ENCODE measurements around the gene CTTNBP2.
A peak's percentile ranks its signal among the peaks of the same experiment; 100 is the strongest.
"Not testable (repeated sequence)": the region's sequence is repeated elsewhere in the genome, so short reads cannot be mapped to it uniquely, and the experiment has no call there.

Gene CTTNBP2

DNA sequence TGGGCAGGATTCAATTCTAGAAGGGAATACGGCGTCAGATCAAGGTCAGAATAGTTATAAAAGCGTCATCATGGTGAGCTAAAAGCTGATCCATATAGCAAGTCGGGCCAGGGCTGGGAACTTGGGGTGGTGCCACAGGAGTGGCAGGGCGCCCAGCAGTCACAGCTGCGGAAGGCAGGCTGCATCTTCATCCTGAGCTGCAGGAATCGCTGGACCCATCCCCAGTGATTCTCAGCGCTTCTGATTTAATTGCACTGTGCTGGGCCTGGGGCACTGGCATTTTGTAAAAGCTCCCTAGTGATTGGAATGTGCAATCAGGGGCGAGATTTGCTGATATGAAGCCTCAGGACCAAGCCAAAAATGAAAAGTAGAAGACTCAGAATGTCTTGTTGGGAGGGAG is 135.3 kb downstream of the CTTNBP2 start:
- no peak for DNase-seq (ENCODE audit: low spot score)

DNA sequence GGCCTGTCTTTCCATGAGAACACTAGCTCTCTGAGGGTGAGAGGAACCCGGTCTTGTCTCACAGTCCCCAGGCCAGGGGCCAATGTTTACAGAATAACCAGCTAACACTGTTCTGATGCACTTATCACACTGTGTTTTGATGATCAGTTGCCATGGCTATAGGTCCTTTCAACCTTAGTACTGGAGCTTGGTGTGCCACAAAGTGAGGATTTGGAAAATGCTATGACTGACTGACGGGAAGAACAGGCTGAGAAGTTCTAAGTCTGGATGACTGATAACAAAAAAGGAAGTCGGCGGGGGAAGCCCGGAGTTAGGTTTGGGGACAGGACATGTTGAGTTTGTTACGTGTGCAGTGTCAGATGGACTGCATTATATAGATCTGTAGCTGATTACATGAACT is 141.8 kb downstream of the CTTNBP2 start:
- no peak for DNase-seq (ENCODE audit: low spot score)

DNA sequence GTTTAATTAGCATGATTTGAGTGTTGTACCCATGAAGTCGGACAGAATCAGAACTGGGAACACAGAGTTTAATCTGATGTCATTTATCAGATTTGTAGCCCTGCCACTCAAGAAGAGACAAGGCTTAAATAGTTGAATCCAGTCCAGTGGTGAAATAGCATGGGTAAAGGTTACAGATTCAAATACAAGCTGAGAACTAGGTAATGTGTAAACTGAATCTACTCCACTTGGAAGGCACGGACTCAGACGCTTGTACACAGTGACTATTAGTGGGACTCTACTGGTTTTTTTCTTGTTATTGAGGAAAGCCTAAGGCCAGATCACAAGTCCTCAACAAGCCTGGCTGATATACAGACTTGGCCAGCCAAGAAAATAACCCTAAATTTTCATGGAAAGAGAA is 142.9 kb downstream of the CTTNBP2 start:
- DNase-seq (ENCODE audit: low spot score) = no peak

DNA sequence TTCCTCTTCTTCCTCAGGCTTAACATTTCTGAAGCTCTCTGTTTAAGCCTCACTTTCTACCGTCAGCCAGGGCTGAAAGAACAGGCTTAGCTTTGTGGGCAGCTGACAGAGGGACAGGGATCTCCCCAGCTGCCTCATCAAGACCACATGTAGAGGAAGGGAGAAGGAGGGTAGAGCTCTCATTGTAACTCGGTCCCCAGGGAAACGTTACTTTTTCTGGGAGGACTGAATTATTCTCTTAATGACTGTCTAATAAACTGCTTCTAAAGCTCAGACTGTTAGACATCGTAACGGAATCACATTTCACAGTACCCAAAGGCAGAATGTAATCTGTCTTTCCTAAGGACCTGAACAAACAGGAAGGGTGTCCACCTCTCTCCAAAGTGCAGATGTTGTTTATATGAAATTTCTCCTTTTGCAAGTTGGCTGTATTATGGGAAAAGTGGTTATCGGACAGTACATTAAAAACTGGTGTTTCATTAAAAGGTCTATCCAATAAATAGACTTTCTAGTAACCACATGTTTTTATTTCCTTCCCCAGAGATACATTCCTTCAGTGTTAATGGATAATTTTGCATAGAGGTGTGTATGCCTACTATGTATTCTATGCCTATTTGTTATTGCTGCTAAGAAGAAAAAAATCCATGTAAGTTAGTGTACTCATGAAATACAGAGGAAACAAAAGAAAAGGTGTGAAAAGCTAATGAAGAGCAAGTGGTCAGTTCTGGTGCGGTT is 144.2 kb downstream of the CTTNBP2 start:
- peak; percentile 89 for DNase-seq (ENCODE audit: low spot score)

DNA sequence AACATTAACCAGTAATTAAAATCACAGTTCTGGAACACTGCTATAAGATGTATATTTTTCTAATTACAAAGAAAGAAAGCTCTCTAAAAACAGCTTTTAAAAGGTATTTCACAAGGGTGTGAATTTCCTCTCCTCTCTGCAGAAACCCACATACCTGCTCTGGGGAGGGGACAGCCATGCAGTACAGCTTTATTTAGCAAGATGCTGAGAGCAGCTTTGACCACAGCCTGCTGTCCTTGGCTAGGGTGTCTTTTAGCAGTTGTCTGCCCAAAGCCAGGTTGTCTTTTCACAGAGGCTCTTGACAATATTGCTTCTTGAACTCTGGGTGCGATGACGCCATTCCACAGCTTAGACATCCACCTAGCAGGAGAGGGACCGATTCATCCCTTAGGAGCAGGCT is 148.3 kb downstream of the CTTNBP2 start:
- no peak for DNase-seq (ENCODE audit: low spot score)

DNA sequence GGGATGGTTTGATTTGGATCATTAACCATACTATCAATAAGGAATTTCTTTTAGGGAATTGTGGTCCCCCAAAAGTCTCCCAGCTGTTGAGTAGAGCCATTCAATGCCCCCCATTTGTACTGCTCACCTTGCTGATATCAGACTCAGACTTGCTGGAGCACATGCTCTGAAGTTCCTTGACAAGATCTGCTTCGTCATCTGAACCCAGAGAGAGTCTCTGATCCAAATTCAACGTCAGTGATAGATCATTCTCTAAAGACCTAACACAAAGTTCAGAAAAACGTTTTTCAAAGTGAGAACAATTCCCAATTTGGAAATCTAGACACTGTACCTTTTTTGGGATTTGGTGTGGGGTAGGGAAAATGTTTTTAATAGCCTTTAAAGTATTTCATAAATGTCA is 153.9 kb downstream of the CTTNBP2 start:
- no peak for DNase-seq (ENCODE audit: low spot score)

DNA sequence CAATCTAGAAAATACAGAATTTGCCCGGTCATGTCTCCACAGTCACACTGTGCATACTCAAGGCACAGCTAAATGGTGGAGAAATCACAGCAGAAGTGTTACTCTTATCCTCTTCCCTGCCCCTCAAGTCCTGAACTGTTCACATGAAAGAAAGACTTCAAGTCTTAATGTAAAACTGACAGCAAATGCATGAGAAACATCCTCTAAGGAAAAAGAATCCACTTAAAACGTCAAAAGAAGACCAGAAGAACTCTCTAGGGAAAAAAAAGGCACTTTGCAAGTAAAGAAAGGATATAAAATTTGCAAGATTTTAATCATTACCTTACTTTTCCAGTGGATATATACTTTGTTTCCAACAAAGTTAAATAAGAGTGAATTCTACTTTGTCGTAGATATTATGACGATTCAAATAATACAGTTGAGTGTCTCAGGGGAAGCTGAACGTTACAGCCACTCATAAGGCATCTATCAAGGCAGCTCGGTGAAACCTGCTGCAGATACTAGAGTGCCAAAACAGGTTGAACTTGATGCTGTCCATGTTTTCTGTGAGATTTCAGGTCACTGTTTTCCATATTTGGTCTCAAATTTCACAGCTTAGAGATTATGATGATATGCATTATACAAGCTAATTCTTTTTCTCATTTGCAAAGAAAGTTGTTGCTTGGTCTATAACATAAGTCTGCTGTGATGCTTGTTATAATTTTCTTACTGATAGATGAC is 155.0 kb downstream of the CTTNBP2 start:
- no peak for DNase-seq (ENCODE audit: low spot score)

DNA sequence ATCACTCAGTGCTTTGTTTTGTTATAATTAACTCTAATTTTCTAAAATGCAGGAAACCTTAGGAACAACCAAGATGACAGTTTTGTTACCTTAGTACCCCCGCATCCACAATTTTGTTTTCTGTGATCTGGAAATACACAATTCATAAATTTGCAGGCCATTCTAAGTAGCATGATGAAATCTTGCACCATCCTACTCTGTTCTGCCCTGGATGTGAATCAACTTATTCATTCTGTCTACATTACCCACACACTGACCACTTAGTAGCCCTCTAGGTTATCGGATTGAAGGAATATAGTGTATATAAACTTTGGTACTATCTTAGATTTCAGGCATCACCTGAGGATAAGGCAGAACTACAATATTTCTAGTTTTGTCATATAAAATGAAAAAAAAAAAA is 155.9 kb downstream of the CTTNBP2 start:
- no peak for DNase-seq (ENCODE audit: low spot score)

DNA sequence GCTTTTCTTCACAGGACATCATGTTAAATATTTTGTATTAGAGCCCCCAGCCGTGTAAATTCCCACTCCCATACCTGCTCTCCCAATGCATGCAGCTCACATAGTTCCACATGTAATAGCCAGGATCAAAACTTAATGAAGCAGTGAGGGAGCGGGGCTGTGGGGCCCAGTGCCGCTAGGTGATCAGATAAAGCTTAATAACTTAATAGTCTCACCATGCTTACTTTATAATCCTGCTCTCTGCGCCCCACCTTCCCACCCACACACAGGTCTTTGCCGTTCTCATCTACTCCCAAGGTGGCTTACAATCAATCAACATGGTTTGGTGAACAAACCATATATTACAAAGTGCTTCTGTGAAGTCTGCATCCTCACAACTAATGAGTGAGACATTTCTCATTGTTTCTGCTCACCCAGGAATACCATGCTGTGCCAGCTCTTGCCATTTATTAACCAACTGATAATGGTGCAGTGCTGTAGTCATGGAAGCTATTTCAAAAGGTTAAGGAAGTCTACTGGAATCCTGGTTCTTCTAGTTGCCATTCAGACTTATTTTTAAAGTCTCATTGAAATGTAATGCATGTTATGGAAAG is 156.4 kb downstream of the CTTNBP2 start:
- no peak for DNase-seq (ENCODE audit: low spot score)

DNA sequence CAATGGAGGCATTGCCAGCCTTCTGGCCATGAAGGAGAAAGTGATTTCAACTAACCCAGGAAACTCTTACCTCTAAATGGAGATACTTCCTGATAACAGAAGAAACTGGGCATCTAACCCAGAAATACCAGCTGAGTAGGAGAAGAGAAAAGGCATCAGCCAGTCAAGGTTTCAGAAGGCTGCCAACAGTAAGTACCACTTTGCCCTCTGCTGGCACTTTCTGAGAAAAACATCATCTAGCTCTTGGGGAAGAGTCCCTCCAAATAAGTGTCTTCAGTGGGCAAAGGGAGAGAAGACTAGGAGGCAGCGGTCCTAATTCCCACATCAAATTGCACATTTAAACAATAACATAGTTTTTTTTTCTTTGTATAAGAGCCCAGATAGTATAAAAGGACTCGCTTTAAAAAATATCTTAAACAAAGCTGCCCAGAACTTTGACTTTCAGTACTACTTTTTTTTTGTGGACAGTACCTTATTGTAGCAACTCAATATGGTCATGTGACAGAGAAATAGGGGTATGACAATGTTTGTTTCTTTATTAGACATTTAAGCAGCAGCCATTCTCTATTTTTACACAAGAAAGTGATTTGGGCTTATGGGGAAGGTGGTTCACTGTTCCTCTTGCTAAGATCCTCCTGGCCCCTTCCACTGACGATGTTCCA is 157.3 kb downstream of the CTTNBP2 start:
- peak; percentile 80 for DNase-seq (ENCODE audit: low spot score)

DNA sequence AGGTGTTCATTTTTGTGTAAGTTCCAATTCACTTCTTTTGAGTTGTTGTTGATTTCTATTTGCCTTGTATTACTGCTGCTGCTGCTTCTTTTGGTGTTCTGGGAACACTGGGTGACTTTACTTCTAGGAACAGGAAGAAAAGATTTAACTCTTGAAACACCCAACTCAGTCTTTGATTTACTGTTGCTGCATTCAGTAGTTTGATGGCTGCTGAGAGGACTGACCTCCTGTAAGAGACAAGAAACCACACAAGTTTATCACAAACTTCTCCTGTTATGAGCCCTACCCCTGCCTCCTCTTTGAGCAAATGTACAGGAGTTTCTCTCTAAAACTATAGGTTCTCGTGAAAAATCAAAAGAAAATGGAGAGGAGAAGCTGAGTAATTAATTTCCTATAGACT is 161.7 kb downstream of the CTTNBP2 start:
- DNase-seq (ENCODE audit: low spot score) = no peak

DNA sequence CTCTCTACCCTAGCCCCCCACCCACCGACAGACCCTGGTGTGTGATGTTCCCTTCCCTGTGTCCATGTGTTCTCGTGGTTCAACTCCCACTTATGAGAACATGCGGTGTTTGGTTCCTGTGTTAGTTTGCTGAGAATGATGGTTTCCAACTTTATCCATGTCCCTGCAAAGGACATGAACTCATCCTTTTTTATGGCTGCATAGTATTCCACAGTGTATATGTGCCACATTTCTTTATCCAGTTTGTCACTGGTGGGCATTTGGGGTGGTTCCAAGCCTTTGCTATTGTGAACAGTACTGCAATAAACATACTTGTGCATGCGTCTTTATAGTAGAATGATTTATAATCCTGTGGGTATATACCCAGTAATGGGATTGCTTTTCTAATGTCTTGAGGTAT is 165.1 kb downstream of the CTTNBP2 start:
- DNase-seq (ENCODE audit: low spot score) = not testable (repeated sequence)

DNA sequence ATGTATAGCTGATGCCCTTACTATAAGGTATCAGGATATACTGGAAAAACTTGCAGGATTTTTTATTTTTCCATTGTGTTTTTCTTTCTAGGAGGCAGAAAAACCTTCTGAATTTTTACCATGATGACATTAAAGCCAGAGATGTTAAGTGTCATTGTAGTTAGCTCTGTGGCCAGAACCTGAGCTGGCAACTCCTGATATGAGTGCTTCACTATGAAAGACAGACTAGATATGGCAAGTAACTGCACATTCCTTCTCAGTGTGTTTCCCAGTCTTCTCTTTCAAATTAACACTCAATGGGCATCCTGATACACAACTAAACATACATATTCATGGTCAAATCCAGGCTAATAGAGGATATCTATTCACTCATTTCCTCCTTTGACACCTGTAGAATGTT is 166.2 kb downstream of the CTTNBP2 start:
- DNase-seq (ENCODE audit: low spot score) = no peak

DNA sequence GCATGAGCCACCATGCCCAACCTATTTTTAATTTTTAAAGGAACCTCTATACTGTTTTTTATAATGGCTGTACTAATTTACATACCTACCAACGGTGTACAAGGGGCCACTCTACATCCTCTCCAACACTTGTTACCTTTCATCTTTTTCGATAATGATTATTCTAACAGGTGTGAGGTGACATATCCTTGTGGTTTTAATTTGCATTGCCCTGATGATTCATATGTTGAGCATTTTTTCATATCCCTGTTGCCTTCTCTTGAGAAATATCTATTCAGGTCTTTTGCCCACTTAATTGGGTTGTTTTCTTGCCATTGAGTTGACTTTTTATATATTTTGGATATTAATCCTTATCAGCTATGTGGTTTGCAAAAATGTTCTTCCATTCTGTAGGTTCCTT is 167.0 kb downstream of the CTTNBP2 start:
- no peak for DNase-seq (ENCODE audit: low spot score)

DNA sequence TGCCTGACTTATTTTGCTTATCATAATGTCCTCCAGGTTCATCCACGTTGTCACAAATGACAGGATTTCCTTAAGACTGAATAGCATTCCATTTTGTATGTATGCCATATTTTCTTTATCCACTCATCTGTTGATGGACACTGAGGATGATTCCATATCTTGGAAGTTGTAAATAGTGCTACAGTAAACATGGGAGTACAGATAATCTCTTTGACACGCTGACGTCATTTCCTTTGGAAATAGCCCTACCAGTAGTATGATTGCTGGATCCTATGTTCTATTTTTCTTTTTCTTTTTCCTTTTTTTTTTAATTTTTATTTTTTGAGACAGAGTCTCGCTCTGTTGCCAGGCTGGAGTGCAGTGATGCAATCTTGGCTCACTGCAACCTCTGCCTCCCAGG is 167.6 kb downstream of the CTTNBP2 start:
- DNase-seq (ENCODE audit: low spot score) = no peak

DNA sequence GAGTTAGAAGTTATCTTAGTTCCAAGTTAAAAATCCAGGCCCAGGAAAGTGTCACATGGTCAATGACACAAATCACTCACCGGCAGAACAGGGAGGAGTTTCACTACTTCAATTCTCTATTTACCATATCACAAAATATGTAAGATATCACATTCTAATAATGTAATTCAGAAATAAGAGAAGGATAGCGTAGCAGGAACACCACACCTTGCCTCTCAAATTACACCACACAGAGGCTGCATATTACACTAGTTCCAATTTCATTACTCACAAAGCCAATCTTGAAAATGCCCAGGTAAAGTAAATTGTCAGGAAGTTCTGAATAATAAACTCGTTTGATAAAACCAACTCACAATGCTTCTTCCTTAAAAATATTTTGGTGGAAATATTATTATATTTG is 169.2 kb downstream of the CTTNBP2 start:
- no peak for DNase-seq (ENCODE audit: low spot score)

DNA sequence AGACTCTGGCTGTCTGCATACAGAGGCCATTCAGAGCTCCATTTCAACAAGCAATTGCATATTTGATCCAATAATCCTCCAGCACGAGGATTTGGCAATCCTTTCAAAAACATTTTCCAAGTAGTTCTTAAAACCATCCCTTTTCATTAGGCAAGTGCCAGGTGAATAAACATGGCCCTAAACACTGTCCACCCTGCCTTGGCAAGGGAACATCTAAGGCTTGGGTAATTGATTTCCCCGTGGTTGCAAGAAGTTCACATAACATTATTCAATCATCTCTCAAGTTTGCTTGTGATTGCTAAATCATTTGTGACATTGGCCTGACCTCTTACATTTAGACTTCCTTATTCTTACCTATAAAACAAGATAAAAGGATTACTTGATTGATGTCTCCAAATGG is 175.2 kb downstream of the CTTNBP2 start:
- no peak for DNase-seq (ENCODE audit: low spot score)

DNA sequence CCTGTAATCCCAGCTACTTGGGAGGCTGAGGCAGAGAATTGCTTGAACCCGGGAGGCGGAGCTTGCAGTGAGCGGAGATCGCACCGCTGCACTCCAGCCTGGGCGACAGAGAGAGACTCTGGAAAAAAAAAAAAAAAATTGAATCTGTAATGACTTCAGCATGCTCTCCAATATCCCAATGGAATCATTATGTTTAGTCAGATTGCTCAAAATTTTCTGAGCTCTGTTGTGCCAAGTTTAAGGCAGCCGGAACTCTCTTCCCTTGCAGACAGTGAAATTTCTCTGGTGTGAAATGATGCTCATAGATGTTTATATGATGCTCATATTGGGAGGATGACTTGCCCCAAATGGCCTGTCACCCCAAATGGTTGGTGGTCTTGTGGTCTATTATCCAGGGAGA is 180.9 kb downstream of the CTTNBP2 start:
- no peak for DNase-seq (ENCODE audit: low spot score)

DNA sequence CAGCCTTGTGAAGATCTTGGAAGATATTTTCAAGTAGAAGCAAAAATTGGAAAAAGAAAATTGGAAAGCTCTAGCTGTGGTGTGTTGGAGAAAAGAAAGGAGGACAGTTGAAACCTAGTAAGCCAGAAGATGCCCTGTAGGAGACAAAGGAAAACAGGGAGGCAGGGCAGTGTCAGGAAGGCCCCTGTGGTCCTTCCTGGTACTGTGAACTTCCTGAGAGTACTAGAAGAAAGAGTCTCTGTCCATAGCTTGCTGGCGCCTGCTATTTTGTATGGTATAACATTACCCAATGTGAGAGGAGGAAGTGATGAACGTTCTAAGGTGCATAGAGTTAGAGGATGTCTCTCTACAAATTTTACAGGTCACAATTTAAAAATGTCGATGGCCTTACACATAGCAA is 183.1 kb downstream of the CTTNBP2 start:
- no peak for DNase-seq (ENCODE audit: low spot score)

DNA sequence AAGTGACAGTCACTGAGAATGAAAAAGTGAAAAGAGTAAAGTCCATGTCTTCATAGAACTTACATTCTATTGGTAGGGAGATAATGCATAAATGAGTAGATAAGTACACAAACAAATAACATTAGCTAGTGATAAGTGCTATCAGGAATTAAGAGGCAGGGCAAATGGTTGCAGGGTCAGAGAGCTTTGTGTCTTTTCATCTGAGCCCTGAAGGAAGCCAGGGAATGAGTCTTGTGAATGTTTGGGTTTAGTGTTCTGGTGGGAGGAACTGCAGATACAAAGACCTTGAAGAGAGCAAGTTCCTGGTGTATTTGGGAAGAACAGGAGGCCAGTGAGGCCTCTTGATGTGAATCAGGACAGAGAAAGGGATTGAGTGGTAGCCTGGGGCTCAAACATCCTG is 183.8 kb downstream of the CTTNBP2 start:
- no peak for DNase-seq (ENCODE audit: low spot score)

DNA sequence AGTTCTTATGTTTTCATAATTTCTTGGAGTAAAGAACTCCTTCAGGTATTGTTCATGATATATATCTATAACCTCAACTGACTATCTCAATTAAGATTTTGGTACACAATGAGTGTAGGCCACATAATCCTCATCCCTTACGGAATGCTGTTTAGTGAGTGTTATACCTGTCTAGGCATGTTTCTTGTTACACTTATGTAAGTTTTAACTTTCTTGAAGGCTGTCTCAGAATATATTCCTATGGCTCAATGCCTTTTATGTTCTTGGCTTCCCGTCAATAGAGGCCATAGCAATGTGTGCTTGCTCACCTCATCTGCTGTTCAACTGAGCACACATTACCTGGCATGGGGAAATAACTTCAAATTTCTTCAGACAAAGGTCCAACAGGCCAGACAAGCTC is 185.1 kb downstream of the CTTNBP2 start:
- no peak for DNase-seq (ENCODE audit: low spot score)

DNA sequence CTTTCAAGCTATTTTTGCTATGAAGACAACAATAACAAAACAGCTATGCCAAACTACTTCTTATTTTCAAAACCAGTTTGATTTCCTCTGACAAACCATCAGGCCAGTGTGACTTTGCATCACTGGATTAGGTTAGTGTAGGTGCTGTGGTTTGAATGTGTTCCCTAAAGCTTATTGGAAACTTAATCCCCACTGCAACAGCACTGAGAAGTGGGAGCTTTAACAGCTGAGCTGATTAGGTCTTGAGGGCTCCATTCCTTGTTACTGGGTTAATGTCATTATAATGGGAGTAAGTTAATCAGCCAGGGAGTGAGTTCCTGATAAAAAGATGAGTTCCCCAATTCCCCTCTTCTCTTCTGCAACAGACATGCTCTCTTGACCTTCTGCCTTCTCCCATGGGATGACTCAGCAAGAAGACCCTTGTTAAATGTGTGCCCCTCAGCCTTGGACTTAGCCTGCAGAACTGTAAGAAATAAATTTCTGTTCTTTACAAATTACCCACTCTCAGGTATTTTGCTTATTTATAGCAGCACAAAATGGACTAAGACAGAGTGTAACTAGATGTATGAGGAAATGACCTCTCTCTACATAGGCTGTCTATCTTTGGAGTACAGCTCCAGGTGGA is 186.8 kb downstream of the CTTNBP2 start:
- no peak for DNase-seq (ENCODE audit: low spot score)

DNA sequence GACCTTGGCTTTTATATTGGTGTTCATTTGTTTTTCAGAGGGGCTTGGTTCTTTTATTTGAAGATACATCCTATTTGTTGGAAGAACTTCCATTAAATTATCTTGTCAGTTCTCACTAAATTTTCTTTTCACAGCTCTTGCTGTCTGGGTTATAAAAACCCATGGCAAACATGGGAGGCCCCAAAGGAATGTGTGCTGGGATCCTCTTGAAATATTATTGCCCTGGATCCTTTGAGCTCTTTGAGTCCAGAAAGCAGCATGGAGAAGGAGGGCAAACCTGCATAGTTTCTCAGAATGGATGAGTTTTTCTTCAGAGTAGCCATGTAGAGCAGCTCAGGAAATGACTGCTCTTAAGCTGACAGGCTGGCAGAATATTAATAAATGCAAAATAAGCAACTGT is 187.4 kb downstream of the CTTNBP2 start:
- DNase-seq (ENCODE audit: low spot score) = no peak
